ENCODE data around the gene DISC1.

DNA sequence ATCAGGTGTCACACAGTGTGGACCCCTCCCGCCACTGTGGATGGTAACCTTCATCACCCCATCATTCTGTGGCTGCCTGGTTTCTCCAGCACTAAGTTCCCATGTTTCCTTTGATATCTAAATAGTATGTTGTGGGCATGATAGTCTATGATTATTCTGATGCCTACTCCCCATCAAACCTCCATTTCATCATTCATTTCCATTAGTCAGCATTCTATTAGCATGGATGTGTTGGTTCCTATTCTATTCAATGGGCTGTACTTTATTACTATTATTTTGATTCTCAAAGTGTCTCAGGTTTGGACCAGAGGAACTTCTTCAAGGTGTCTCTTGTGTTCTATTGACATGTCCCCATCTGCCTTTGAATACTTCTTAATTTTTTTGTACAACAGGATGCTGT is 112.0 kb downstream of the DISC1 start:
- TF ChIP-seq FOXM1 (IDR thresholded peaks at IDR 0.05; ENCODE audit: borderline replicate concordance) (no peak), PKNOX1 (IDR thresholded peaks at IDR 0.05) (no peak), TARDBP (IDR thresholded peaks at IDR 0.05) (no peak), LEF1 (IDR thresholded peaks at IDR 0.05; ENCODE audit: borderline replicate concordance) (no peak), SP1 (IDR thresholded peaks at IDR 0.05) (no peak), ZNF384 (IDR thresholded peaks at IDR 0.05) (no peak), CTBP1 (IDR thresholded peaks at IDR 0.05; ENCODE audit: borderline replicate concordance) (no peak), FOXA1 (IDR thresholded peaks at IDR 0.05) (no peak), SUZ12 (IDR thresholded peaks at IDR 0.05) (no peak), ELF4 (IDR thresholded peaks at IDR 0.05) (no peak)
